Measurements from ENCODE around the gene PKP2.
A peak's percentile ranks its signal among the peaks of the same experiment; 100 is the strongest.

PKP2 gene

GRCh38 chr12:32809196-32809595 is 87.4 kb downstream of the PKP2 start:
- DNase-seq (ENCODE audit: low read depth) = no peak

- no peak for DNase-seq (ENCODE audit: low read depth)
Measured at GRCh38 chr12:32804301-32804700, 92.3 kb downstream of the PKP2 start.

- DNase-seq (ENCODE audit: low read depth) = no peak
Measured at GRCh38 chr12:32801269-32801980, 95.2 kb downstream of the PKP2 start.

- DNase-seq (ENCODE audit: low read depth) = no peak
Measured at GRCh38 chr12:32794281-32794680, 102.3 kb downstream of the PKP2 start.

- DNase-seq (ENCODE audit: low read depth) = no peak
Measured at GRCh38 chr12:32789916-32790315, 106.7 kb downstream of the PKP2 start.

GRCh38 chr12:32789446-32789845 is 107.1 kb downstream of the PKP2 start:
- DNase-seq (ENCODE audit: low read depth) = no peak

GRCh38 chr12:32788405-32788804 is 108.2 kb downstream of the PKP2 start:
- no peak for DNase-seq (ENCODE audit: low read depth)

- DNase-seq (ENCODE audit: low read depth) = no peak
Measured at GRCh38 chr12:32785557-32785956, 111.0 kb downstream of the PKP2 start.

- no peak for DNase-seq (ENCODE audit: low read depth)
Measured at GRCh38 chr12:32783029-32783428, 113.5 kb downstream of the PKP2 start.

- DNase-seq (ENCODE audit: low read depth) = no peak
Measured at GRCh38 chr12:32780071-32780470, 116.5 kb downstream of the PKP2 start.

GRCh38 chr12:32777691-32778175 is 118.8 kb downstream of the PKP2 start:
- no peak for DNase-seq (ENCODE audit: low read depth)

- DNase-seq (ENCODE audit: low read depth) = no peak
Measured at GRCh38 chr12:32777159-32777558, 119.4 kb downstream of the PKP2 start.

- DNase-seq (ENCODE audit: low read depth) = no peak
Measured at GRCh38 chr12:32776258-32776657, 120.3 kb downstream of the PKP2 start.

- DNase-seq (ENCODE audit: low read depth) = no peak
Measured at GRCh38 chr12:32773691-32774090, 122.9 kb downstream of the PKP2 start.

GRCh38 chr12:32770141-32770540 is 126.4 kb downstream of the PKP2 start:
- no peak for DNase-seq (ENCODE audit: low read depth)

GRCh38 chr12:32768518-32768917 is 128.1 kb downstream of the PKP2 start:
- DNase-seq (ENCODE audit: low read depth) = no peak

- DNase-seq (ENCODE audit: low read depth) = no peak
Measured at GRCh38 chr12:32765906-32766305, 130.7 kb downstream of the PKP2 start.

GRCh38 chr12:32761716-32762115 is 134.9 kb downstream of the PKP2 start:
- DNase-seq (ENCODE audit: low read depth) = no peak

- no peak for DNase-seq (ENCODE audit: low read depth)
Measured at GRCh38 chr12:32757157-32757556, 139.4 kb downstream of the PKP2 start.

- DNase-seq (ENCODE audit: low read depth) = no peak
Measured at GRCh38 chr12:32756476-32757066, 140.0 kb downstream of the PKP2 start.

- DNase-seq (ENCODE audit: low read depth) = peak; percentile 76
Measured at GRCh38 chr12:32755654-32756475, 140.7 kb downstream of the PKP2 start, which contains the start of gene YARS2. YARS2 (minus strand) TSS chr12:32755897; CDS start chr12:32755874, 23 bp downstream.

- peak; percentile 65 for DNase-seq (ENCODE audit: low read depth)
Measured at GRCh38 chr12:32755051-32755653, 141.4 kb downstream of the PKP2 start.
